Measurements from ENCODE around the gene TSG101.

Gene TSG101

DNA sequence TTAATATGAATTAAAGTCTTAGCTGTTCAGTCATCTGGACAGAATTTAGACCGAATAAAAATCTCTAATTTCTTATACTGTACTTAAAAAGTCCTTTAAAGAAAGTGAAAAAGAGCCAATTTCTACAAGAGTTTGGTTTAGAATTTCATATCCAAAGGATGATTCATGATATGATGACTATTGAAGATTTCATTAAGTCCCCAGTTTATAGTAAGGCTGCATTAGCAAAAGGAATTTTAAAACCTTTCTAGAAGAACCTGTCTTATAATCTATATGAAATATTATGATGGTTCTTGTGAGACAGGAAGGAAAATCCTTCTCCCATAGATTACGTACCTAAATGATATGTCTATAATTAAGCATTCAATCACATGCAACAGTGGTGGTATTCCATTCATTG lies 34.8 kb downstream of the TSG101 start:
- no peak for DNase-seq

DNA sequence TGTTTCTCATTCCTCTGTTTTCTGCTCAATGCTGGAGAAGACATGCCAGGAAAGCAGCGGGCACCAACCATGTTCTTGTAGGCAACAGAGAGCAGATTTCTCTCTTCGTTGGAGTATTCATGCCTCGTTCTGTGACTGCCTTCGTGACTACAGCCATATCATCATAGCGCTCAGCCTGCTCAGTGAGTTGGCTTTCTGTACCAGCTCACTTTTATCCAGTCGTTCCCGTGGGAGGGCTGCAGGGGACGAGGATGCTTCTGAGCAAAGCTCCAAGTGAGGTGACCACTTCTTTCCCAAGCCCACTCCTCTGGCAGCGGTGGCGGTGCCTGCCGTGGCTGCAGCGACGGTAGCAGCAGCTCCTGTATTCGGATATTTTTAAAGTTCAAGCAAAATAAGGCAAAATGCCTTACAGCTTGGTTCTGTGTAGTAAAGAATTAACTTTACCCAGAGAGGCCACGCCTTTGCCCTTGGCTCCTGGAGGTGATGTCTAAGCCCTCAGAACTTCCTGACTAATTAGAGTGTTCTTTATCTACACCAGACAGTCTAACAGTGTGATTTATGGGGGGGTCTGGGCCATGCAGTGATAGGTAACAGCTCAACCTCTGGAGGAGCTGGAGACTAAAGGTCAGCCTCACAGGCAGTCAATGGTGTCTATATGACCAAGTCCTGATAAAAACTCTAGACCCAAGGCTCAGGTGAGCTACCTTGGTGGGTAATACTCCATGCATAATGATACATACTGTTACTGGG lies 35.8 kb downstream of the TSG101 start:
- no peak for DNase-seq

DNA sequence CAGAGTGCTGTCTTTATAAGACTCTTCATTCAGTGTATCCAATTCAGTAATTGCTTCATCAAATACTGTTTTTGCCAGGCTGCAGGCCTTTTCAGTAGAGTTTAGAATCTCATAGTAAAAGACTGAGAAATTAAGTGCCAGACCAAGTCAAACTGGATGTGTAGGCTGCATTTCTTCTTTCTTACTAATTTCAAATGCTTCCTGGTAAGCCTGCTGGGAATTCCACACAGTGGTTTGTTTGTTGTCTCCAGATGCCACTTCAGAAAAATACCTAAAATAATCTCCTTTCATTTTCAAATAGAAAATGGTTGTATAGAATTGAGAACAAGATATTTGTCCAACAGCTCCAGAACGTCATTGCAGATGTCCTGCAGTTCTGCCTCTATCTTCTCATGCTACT lies 36.4 kb downstream of the TSG101 start:
- DNase-seq, result no peak

- no peak for DNase-seq
These were observed 40.7 kb downstream of the TSG101 start for GRCh38 chr11:18485913-18486528.

DNA sequence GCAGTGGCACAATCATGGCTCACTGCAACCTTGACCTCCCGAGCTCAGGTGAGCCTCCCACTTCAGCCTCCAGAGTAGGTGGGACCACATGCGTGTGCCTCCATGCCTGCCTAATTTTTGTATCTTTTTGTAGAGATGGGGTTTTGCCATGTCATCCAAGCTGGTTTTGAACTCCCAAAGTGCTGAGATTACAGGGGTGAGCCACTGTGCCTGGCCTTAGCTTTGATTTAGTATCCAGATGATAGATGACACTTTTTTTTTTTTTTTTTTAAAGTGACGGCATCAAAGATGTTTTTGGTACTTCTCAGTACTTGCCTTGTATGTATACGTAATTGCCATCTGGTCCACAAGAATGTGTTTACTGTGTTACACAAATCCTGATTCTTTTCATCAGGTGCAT lies 47.7 kb downstream of the TSG101 start:
- no peak for DNase-seq

GRCh38 chr11:18472587-18472986 lies 54.2 kb downstream of the TSG101 start:
- DNase-seq, result no peak

DNA sequence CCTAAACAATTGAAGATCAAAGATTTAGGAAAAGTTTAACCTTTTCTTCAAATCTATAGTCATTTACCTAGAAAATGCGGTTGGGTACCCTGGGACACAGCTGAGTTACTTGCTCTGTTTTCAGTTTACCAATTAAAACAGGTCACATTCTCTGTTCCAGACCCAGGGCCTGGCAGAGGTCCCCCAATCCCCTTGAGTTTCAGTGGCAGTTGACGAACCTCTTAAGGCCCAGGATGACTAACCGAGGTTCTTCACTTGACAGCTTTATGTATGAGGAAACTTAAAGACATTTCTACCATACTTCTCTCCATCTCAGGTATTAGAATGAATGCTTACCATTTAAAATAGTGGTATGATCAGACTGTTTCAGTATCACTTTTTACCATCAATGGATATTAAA lies 54.7 kb downstream of the TSG101 start:
- DNase-seq, result no peak

DNA sequence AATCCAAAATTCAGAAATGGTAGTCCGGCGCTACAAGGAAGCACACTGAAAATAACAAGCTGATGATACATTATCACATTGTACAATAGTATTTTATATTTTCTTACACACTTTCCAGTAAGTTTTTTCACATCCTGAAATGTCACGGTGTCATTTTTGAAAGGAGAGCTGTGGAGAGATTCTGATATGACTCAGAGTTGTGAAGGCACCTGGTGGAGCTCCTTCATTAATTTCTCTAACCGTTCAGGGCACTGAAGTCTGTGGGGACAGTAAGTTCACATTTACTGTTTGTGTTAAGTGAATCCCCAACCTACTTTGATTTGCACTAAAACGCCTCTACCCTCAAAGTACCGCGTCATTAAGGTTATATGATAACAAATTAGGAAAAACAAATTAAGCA lies 57.8 kb downstream of the TSG101 start:
- no peak for DNase-seq

- no peak for DNase-seq
These were observed 58.7 kb downstream of the TSG101 start for GRCh38 chr11:18468059-18468458.

DNA sequence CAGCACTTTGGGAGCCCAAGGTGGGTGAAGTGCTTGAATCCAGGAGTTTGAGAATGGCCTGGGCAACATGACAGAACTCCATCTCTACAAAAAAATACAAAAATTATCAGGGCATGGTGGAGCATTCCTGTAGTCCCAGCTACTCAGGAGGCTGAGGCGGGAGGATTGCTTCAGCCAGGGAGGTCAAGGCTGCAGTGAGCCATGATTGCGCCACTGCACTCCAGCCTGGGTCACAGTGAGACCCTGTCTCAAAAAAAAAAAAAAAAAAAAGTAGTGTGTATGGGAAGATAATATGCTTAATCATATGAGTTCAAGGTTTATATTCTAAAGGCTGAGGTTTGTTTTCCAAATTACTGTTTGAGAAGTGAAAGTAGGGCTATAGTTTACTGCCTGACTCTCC lies 60.3 kb downstream of the TSG101 start:
- no peak for DNase-seq

DNA sequence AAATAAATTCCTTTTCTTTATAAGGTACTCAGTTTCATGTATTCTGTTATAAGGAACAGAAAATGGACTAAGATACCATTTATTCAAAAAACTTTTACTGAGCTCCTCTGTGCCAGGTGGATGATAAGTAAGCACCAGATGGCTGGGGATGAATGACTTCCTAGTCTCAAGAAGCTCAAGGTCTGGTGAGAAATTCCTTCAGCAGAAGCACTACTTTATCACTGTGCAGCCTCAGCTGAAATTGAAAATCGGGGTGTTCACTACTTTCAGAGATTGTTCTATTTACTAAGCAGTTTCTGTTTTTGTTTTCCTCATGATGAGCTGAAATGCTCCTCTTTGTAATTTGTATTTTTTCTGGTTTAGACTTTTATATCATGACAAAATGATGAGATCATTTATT lies 63.3 kb downstream of the TSG101 start:
- no peak for DNase-seq

GRCh38 chr11:18461909-18462308 lies 64.8 kb downstream of the TSG101 start:
- no peak for DNase-seq

GRCh38 chr11:18459634-18460033 lies 67.1 kb downstream of the TSG101 start:
- no peak for DNase-seq

DNA sequence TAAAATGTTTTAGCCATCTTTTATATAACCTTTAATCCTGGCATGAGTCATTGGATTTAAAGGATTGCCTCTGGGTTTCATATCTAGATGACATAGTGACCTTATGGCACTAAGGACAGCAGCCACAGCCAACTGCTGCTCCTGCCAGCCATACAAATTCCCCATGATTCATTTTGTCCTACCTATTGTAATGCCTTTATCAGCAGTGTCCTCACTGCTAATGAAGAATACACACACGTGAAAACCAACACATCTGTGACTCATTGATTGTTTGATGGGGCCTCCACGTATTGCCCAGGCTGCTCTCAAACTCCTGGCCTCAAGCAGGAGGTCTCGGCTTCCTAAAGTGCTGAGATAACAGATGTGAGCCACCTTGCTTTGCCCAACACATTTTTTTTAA lies 69.3 kb downstream of the TSG101 start:
- no peak for DNase-seq

- no peak for DNase-seq
These were observed 70.9 kb downstream of the TSG101 start, which contains the start of gene LDHAL6A for GRCh38 chr11:18455686-18456372. LDHAL6A (plus strand) TSS chr11:18455856; CDS start chr11:18456681, 825 bp downstream.

DNA sequence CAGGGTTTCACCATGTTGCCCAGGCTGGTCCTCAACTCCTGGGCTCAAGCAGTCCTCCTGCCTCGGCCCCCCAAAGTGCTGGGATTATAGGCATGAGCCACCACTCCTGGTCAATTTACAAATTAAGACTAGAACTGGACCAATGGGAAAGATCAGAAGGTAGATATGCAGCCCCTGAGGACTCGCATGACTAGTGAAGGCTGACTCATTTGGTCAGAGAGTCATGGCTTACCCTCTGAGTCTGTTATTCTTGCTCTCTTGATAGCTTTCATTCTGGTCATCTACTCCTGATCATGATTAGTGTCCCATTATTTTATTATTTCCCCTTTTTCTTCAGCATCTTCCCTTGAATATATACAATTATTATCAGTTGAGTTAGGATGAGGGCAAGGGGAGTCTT lies 73.8 kb downstream of the TSG101 start:
- DNase-seq, result no peak

GRCh38 chr11:18449251-18449650 lies 77.5 kb downstream of the TSG101 start:
- DNase-seq, result no peak

- DNase-seq, result no peak
These were observed 88.1 kb downstream of the TSG101 start for GRCh38 chr11:18438691-18439090.

All from DMS79 treated with DMSO at 0.1 percent for 48 hours (cell line).